GM21529 (cell line): ENCODE results near the gene BLTP1.
"Not testable (repeated sequence)": the region's sequence is repeated elsewhere in the genome, so short reads cannot be mapped to it uniquely, and the experiment has no call there.

Experiments
- ATAC-seq: cut with Tn5 transposase; IDR thresholded peaks from one replicate; pipeline ENCODE4 v1.9.1; 2021; ENCODE audit not compliant: unreplicated experiment

BLTP1 gene

GRCh38 chr4:122151982-122152710 is at the start of gene BLTP1:
TSS of gene BLTP1 (plus strand) at chr4:122152331. CDS start at chr4:122170648, 18,317 bp downstream.
- peak; percentile 95 for ATAC-seq

GRCh38 chr4:122104184-122104583 is 47.9 kb upstream of the BLTP1 start:
- no peak for ATAC-seq

GRCh38 chr4:122107680-122108079 is 44.5 kb upstream of the BLTP1 start:
- ATAC-seq: no peak

- not testable (repeated sequence) for ATAC-seq
These were observed 41.8 kb upstream of the BLTP1 start for GRCh38 chr4:122110304-122110703.

- no peak for ATAC-seq
These were observed 34.4 kb upstream of the BLTP1 start for GRCh38 chr4:122117743-122118142.

- no peak for ATAC-seq
These were observed 33.9 kb upstream of the BLTP1 start for GRCh38 chr4:122118243-122118642.

- ATAC-seq: no peak
These were observed 32.4 kb upstream of the BLTP1 start for GRCh38 chr4:122119739-122120138.

- ATAC-seq: no peak
These were observed 30.5 kb upstream of the BLTP1 start for GRCh38 chr4:122121593-122121992.

GRCh38 chr4:122122083-122122482 is 30.0 kb upstream of the BLTP1 start:
- no peak for ATAC-seq

- ATAC-seq: no peak
These were observed 23.1 kb upstream of the BLTP1 start for GRCh38 chr4:122129061-122129460.

- ATAC-seq: no peak
These were observed 20.5 kb upstream of the BLTP1 start for GRCh38 chr4:122131562-122132157.

GRCh38 chr4:122132891-122133290 is 19.2 kb upstream of the BLTP1 start:
- ATAC-seq: no peak

GRCh38 chr4:122139139-122139538 is 13.0 kb upstream of the BLTP1 start:
- no peak for ATAC-seq

- no peak for ATAC-seq
These were observed 11.3 kb upstream of the BLTP1 start for GRCh38 chr4:122140834-122141233.

- ATAC-seq: no peak
These were observed 9.4 kb upstream of the BLTP1 start for GRCh38 chr4:122142687-122143086.

- no peak for ATAC-seq
These were observed 5.5 kb upstream of the BLTP1 start for GRCh38 chr4:122146652-122147051.

GRCh38 chr4:122150931-122151330 is 1.2 kb upstream of the BLTP1 start:
- ATAC-seq: no peak

GRCh38 chr4:122152711-122153226 is 638 bp downstream of the BLTP1 start:
- ATAC-seq: peak; percentile 44

- ATAC-seq: no peak
These were observed 4.7 kb downstream of the BLTP1 start for GRCh38 chr4:122156819-122157218.

- no peak for ATAC-seq
These were observed 11.2 kb downstream of the BLTP1 start for GRCh38 chr4:122163301-122163700.

GRCh38 chr4:122163767-122164166 is 11.6 kb downstream of the BLTP1 start:
- ATAC-seq: no peak

GRCh38 chr4:122167369-122167768 is 15.2 kb downstream of the BLTP1 start:
- ATAC-seq: no peak
